KMS-11 (cell line): ENCODE results near the gene TANGO6.

Experiments used
- H2AFZ ChIP-seq: fragments of 200-600 bp; sonication (generic); 2 replicates; pipeline ENCODE4 v1.6.1; 2016; ENCODE audit warnings: antibody characterized with exemption, mixed run types, low read depth
- H3K27ac ChIP-seq: fragments of 200-600 bp; sonication (generic); 2 replicates; pipeline ENCODE4 v1.6.1; 2016; ENCODE audit warnings: mild to moderate bottlenecking, mixed run types
- H3K27me3 ChIP-seq: fragments of 200-600 bp; sonication (generic); 2 replicates; pipeline ENCODE4 v1.6.1; 2017; ENCODE audit warnings: mild to moderate bottlenecking, low read depth, mixed run types, moderate library complexity; ENCODE audit not compliant: insufficient read depth
- H3K36me3 ChIP-seq: fragments of 200-600 bp; sonication (generic); 2 replicates; pipeline ENCODE4 v1.6.1; 2017; ENCODE audit warnings: mild to moderate bottlenecking, mixed run types; ENCODE audit not compliant: insufficient read depth
- H3K4me1 ChIP-seq: fragments of 200-600 bp; sonication (generic); 2 replicates; pipeline ENCODE4 v1.6.1; 2016; ENCODE audit warnings: mild to moderate bottlenecking, low read depth, mixed run types; ENCODE audit not compliant: poor library complexity, severe bottlenecking
- H3K4me2 ChIP-seq: fragments of 200-600 bp; sonication (generic); 2 replicates; pipeline ENCODE4 v1.7.0; 2016; ENCODE audit warnings: mild to moderate bottlenecking, mixed run types
- H3K4me3 ChIP-seq: fragments of 200-600 bp; sonication (generic); IDR thresholded peaks from 2 replicates; pipeline ENCODE4 v1.6.1; 2017; ENCODE audit warnings: low read depth, low read length, mixed read lengths; ENCODE audit not compliant: insufficient read depth
- H3K79me2 ChIP-seq: fragments of 200-600 bp; sonication (generic); 2 replicates; pipeline ENCODE4 v1.6.1; 2016; ENCODE audit warnings: low read depth, mixed run types; ENCODE audit not compliant: insufficient read depth
- H3K9ac ChIP-seq: fragments of 200-600 bp; sonication (generic); 2 replicates; pipeline ENCODE4 v1.6.1; 2016; ENCODE audit warnings: mild to moderate bottlenecking, mixed run types
- H4K20me1 ChIP-seq: fragments of 200-600 bp; sonication (generic); 2 replicates; pipeline ENCODE4 v1.6.1; 2016; ENCODE audit warnings: mild to moderate bottlenecking, mixed run types; ENCODE audit not compliant: insufficient read depth
- CTCF ChIP-seq: fragments of 200-600 bp; sonication (generic); conservative IDR thresholded peaks from 2 replicates; pipeline ENCODE4 v1.6.1; 2017; ENCODE audit warnings: low read depth, mild to moderate bottlenecking, antibody characterized with exemption, low read length, moderate library complexity, mixed read lengths

Gene TANGO6

GRCh38 chr16:69073181-69073702 is 229.9 kb downstream of the TANGO6 start:
- Histone ChIP-seq H4K20me1 (no peaks in the 10 kb centered on the region), H3K4me3 (no peak overlapping the region), H2AFZ (no peak overlapping the region), H3K27me3 (no peaks in the 10 kb centered on the region), H3K79me2 (no peaks in the 10 kb centered on the region), H3K4me1 (no peaks in the 10 kb centered on the region), H3K4me2 (no peak overlapping the region), H3K9ac (no peak overlapping the region), H3K36me3 (no peaks in the 10 kb centered on the region), H3K27ac (no peak overlapping the region)
- no peak for TF ChIP-seq CTCF

GRCh38 chr16:69077251-69077650 is 233.9 kb downstream of the TANGO6 start:
- no peak overlapping the region for H2AFZ ChIP-seq
- no peaks in the 10 kb centered on the region for H4K20me1 ChIP-seq
- no peak overlapping the region for H3K4me3 ChIP-seq
- H3K79me2 ChIP-seq = no peaks in the 10 kb centered on the region
- no peak for TF ChIP-seq CTCF
- H3K27ac ChIP-seq = no peak overlapping the region
- no peaks in the 10 kb centered on the region for H3K36me3 ChIP-seq
- H3K9ac ChIP-seq = no peak overlapping the region
- no peak overlapping the region for H3K4me2 ChIP-seq
- H3K27me3 ChIP-seq = no peaks in the 10 kb centered on the region
- H3K4me1 ChIP-seq = no peaks in the 10 kb centered on the region

DNA sequence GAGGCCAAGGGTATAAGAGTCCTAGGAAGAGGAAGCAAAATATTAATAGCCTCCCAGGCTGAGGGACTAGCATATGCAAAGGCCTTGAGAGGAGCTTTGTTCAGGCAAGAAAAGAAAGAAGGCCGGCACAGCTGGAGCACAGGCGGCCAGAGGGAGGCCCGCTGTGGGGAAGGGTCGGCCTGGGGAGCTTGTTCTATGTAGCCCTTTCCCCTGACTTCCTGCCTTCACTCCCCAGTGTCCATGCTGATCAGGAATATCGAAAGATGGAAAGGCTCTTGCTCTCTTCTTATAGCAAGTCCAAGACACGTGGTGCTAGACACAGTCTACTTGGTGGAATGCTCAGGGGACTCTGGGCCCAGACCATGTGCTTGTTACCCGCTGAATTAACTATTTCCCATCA is 234.7 kb downstream of the TANGO6 start:
- H4K20me1 ChIP-seq = no peaks in the 10 kb centered on the region

GRCh38 chr16:69079697-69080096 is 236.4 kb downstream of the TANGO6 start:
- Histone ChIP-seq H3K27me3 (no peaks in the 10 kb centered on the region), H3K36me3 (no peaks in the 10 kb centered on the region), H3K27ac (no peak overlapping the region), H3K9ac (no peak overlapping the region), H3K79me2 (no peaks in the 10 kb centered on the region), H3K4me1 (no peaks in the 10 kb centered on the region), H4K20me1 (no peaks in the 10 kb centered on the region), H2AFZ (no peak overlapping the region), H3K4me3 (no peak overlapping the region), H3K4me2 (no peak overlapping the region)
- TF ChIP-seq CTCF = no peak

More for the DNA sequence above, 234.7 kb downstream of the TANGO6 start:
- H2AFZ ChIP-seq = no peak overlapping the region
- no peak overlapping the region for H3K27ac ChIP-seq
- H3K9ac ChIP-seq = no peak overlapping the region
- no peak for TF ChIP-seq CTCF
- no peaks in the 10 kb centered on the region for H3K27me3 ChIP-seq
- H3K4me3 ChIP-seq = no peak overlapping the region
- H3K4me2 ChIP-seq = no peak overlapping the region
- no peaks in the 10 kb centered on the region for H3K79me2 ChIP-seq
- no peaks in the 10 kb centered on the region for H3K36me3 ChIP-seq
- H3K4me1 ChIP-seq = no peaks in the 10 kb centered on the region
